ENCODE results near the gene CEP192.

DNA sequence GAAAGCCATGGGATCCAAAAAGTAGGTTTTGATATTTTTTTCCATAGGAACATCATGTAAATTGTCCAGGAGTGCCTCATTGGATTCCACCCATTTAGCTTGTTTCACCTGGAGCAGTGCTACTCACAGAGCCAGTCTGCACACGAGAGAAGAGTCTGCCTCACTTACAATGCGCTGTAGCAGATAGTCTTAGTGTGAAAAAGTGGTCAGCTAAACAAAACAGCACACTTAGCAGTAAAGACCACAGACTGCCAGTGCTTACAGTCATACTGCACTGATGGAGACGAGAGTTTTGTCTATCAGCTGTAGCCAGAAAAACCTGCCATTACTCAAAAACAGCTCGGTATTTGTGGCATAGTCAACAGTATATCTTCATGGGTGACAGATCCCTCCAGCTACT lies 113.9 kb downstream of the CEP192 start:
- TF ChIP-seq, protein P1, sequence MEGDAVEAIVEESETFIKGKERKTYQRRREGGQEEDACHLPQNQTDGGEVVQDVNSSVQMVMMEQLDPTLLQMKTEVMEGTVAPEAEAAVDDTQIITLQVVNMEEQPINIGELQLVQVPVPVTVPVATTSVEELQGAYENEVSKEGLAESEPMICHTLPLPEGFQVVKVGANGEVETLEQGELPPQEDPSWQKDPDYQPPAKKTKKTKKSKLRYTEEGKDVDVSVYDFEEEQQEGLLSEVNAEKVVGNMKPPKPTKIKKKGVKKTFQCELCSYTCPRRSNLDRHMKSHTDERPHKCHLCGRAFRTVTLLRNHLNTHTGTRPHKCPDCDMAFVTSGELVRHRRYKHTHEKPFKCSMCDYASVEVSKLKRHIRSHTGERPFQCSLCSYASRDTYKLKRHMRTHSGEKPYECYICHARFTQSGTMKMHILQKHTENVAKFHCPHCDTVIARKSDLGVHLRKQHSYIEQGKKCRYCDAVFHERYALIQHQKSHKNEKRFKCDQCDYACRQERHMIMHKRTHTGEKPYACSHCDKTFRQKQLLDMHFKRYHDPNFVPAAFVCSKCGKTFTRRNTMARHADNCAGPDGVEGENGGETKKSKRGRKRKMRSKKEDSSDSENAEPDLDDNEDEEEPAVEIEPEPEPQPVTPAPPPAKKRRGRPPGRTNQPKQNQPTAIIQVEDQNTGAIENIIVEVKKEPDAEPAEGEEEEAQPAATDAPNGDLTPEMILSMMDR (IDR thresholded peaks at IDR 0.05 in 2 of 3, conservative IDR thresholded peaks at IDR 0.05 in 1 of 3; ENCODE audit: borderline replicate concordance in 1 of 3, insufficient read depth in 1 of 3, low read depth in 2 of 3, low read length in 2 of 3) = no peak
- no peak for TF ChIP-seq RAD21 (IDR thresholded peaks at IDR 0.05; ENCODE audit: low read depth)
- no peak for TF ChIP-seq POLR2A (IDR thresholded peaks at IDR 0.05; ENCODE audit: borderline replicate concordance, extremely low read depth, insufficient read depth, insufficient read length)
- no peak for TF ChIP-seq EZH2 (IDR thresholded peaks at IDR 0.05)
- TF ChIP-seq, protein P2, sequence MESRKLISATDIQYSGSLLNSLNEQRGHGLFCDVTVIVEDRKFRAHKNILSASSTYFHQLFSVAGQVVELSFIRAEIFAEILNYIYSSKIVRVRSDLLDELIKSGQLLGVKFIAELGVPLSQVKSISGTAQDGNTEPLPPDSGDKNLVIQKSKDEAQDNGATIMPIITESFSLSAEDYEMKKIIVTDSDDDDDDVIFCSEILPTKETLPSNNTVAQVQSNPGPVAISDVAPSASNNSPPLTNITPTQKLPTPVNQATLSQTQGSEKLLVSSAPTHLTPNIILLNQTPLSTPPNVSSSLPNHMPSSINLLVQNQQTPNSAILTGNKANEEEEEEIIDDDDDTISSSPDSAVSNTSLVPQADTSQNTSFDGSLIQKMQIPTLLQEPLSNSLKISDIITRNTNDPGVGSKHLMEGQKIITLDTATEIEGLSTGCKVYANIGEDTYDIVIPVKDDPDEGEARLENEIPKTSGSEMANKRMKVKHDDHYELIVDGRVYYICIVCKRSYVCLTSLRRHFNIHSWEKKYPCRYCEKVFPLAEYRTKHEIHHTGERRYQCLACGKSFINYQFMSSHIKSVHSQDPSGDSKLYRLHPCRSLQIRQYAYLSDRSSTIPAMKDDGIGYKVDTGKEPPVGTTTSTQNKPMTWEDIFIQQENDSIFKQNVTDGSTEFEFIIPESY (IDR thresholded peaks at IDR 0.05; ENCODE audit: extremely low read depth, insufficient replicate concordance, low read length) = no peak
